ENCODE data around the gene OR4D1.

- TF ChIP-seq CTCF (IDR thresholded peaks at IDR 0.05) (no peak), POLR2AphosphoS5 (IDR thresholded peaks at IDR 0.05; ENCODE audit: insufficient read depth in 1 of 2, low read depth in 1 of 2) (no peak), POLR2A (IDR thresholded peaks at IDR 0.05) (no peak)
These were observed at the start of gene OR4D1 for GRCh38 chr17:58147930-58148434.

Data from vagina (tissue), 2 donors.